Smooth muscle cell (in vitro differentiated cells): ENCODE results near the gene MC2R. TPM values are rescaled to one million over a fixed set of nuclear protein-coding genes. Genes with fewer than 3 reads are reported as not detected.

Experiments
- DNase-seq: peaks from one replicate; lab custom pipeline; 2025; ENCODE audit not compliant: unreplicated experiment; lab: John Stamatoyannopoulos, UW
- H2AFZ ChIP-seq: fragments of 200-600 bp; sonication (generic); 2 replicates; pipeline ENCODE4 v1.6.0; 2016; ENCODE audit warnings: antibody characterized with exemption, low read depth, mild to moderate bottlenecking
- H3F3A ChIP-seq: fragments of 200-600 bp; sonication (generic); 2 replicates; pipeline ENCODE4 v1.6.0; 2017; ENCODE audit warnings: antibody characterized with exemption, low read depth
- H3K27ac ChIP-seq: fragments of 200-600 bp; sonication (generic); 2 replicates; pipeline ENCODE4 v1.5.1; 2016; ENCODE audit warnings: low read depth, mild to moderate bottlenecking
- H3K27me3 ChIP-seq: fragments of 200-600 bp; sonication (generic); 2 replicates; pipeline ENCODE4 v1.6.1; 2016; ENCODE audit warnings: low read depth, mild to moderate bottlenecking
- H3K36me3 ChIP-seq: fragments of 200-600 bp; sonication (generic); 2 replicates; pipeline ENCODE4 v1.5.1; 2016; ENCODE audit warnings: low read depth
- H3K4me1 ChIP-seq: fragments of 200-600 bp; sonication (generic); 2 replicates; pipeline ENCODE4 v1.5.1; 2016; ENCODE audit warnings: low read depth
- H3K4me2 ChIP-seq: fragments of 200-600 bp; sonication (generic); 2 replicates; pipeline ENCODE4 v1.6.0; 2016; ENCODE audit warnings: mild to moderate bottlenecking
- H3K4me3 ChIP-seq: fragments of 200-600 bp; sonication (generic); 2 replicates; pipeline ENCODE4 v1.5.1; 2016; ENCODE audit warnings: mild to moderate bottlenecking
- H3K79me2 ChIP-seq: fragments of 200-600 bp; sonication (generic); 2 replicates; pipeline ENCODE4 v1.6.0; 2016; ENCODE audit warnings: low read depth, mild to moderate bottlenecking
- H3K9ac ChIP-seq: fragments of 200-600 bp; sonication (generic); 2 replicates; pipeline ENCODE4 v1.6.0; 2016; ENCODE audit warnings: low read depth
- H3K9me3 ChIP-seq: fragments of 200-600 bp; sonication (generic); replicated peaks from 2 replicates; pipeline ENCODE4 v1.5.1; 2016; ENCODE audit warnings: low read depth
- H4K20me1 ChIP-seq: fragments of 200-600 bp; sonication (generic); 2 replicates; pipeline ENCODE4 v1.6.0; 2016; ENCODE audit warnings: low read depth
- CTCF ChIP-seq: fragments of 200-600 bp; sonication (generic); IDR thresholded peaks from 2 replicates; pipeline ENCODE4 v1.5.1; 2017; ENCODE audit warnings: borderline replicate concordance, mild to moderate bottlenecking, antibody characterized with exemption; ENCODE audit not compliant: insufficient read depth, poor library complexity, severe bottlenecking
- WGBS: methylation state at CpG from one replicate; pipeline ENCODE4 v1.1.7; 2016; ENCODE audit warnings: low lambda C conversion rate; 5-methylcytosine and 5-hydroxymethylcytosine counted together
- polyA plus RNA-seq: library from polyadenylated mRNA; unstranded; fragments of >200 nt; fragmentation: Nextera tagmentation; extraction: Ambion mirVana; gene quantifications from 2 replicates; pipeline ENCODE4 v1.2.1, GENCODE V29; 2016
- total RNA-seq: library from RNA; depleted of rRNA; stranded (reverse); fragments of >200 nt; gene quantifications from 2 replicates; pipeline ENCODE4 v1.2.3, GENCODE V29; 2014

MC2R gene
- total and polyA plus RNA-seq, 2 experiments from 2014 or later, result not detected

GRCh38 chr18:13892098-13892497, 23.2 kb downstream of the MC2R start:
- H3K4me3 ChIP-seq, result no peak overlapping the region
- no peak overlapping the region for H2AFZ ChIP-seq
- no peak for TF ChIP-seq CTCF
- H3F3A ChIP-seq, result no peaks in the 10 kb centered on the region
- H3K27me3 ChIP-seq, result no peaks in the 10 kb centered on the region
- no peak overlapping the region for H3K9ac ChIP-seq
- no peak overlapping the region for H3K27ac ChIP-seq
- H3K79me2 ChIP-seq, result no peaks in the 10 kb centered on the region
- no peaks in the 10 kb centered on the region for H3K36me3 ChIP-seq
- no peak overlapping the region for H3K4me2 ChIP-seq
- WGBS, result 90% methylated on average over 5 of the region's 5 CpGs
- H4K20me1 ChIP-seq, result no peaks in the 10 kb centered on the region
- H3K9me3 ChIP-seq, result no peaks in the 10 kb centered on the region
- H3K4me1 ChIP-seq, result peaks cover 4% of the 10 kb centered on the region
- no peak for DNase-seq

DNA sequence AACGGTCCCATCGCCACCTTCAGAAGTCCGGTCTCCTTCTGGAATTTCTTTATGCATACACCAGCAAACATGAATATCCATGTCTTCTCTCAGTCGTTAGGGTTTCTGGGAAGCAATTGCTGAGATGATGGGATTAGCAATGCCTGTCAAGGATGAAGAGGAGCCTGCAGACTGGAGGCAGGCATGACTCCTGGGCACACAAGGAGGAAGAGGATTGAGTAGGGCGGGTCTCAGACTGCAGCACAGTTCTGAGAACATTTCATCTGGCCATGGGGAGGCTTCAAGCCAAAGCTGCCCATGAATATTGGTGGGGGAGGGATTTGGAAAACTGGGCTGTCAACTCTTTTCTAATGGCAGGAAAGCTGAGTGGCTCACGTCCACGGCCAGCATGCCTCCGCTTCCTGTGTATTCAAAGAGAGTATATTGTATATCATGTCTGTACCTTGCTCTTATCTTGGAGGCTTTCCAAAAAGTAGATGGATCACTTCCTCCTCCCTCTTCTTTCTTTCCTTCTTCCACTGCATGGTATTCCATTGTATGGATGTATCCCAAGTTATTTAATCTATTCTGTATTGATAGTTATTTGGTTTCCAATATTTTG, 24.5 kb downstream of the MC2R start:
- no peak overlapping the region for H2AFZ ChIP-seq
- H3K9me3 ChIP-seq, result no peaks in the 10 kb centered on the region
- H3K4me2 ChIP-seq, result peak overlapping the region; percentile 69
- no peak for DNase-seq
- peak overlapping the region; percentile 70 for H3K27ac ChIP-seq
- no peak overlapping the region for H3K4me3 ChIP-seq
- peaks cover 4% of the 10 kb centered on the region for H3K4me1 ChIP-seq
- no peaks in the 10 kb centered on the region for H3F3A ChIP-seq
- H3K79me2 ChIP-seq, result no peaks in the 10 kb centered on the region
- TF ChIP-seq CTCF, result no peak
- no peak overlapping the region for H3K9ac ChIP-seq
- no peaks in the 10 kb centered on the region for H4K20me1 ChIP-seq
- 84% methylated on average over 8 of the region's 8 CpGs for WGBS
- H3K27me3 ChIP-seq, result no peaks in the 10 kb centered on the region
- no peaks in the 10 kb centered on the region for H3K36me3 ChIP-seq

DNA sequence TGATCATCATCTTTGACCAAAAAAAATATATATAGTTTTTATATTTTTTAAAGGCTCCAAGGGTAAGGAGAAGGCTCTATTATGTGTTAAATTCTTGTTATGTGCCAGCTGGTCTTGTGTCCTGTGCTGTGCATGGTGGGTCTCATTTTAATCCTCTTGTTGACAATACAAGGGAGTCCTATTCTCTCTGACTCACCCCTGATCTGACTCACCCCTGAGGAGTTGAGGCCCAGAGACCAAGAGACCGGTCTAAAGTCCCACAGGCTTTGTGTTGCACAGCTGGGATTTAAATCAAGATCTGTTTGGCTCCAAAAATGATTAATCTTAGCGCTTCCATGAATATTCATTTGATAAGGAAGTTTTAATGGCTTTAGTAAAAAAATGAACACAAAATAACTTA, 25.7 kb downstream of the MC2R start:
- Histone ChIP-seq H4K20me1 (no peaks in the 10 kb centered on the region), H3K9ac (no peak overlapping the region), H3K27me3 (no peaks in the 10 kb centered on the region), H2AFZ (no peak overlapping the region), H3K4me3 (no peak overlapping the region), H3K36me3 (no peaks in the 10 kb centered on the region), H3K79me2 (no peaks in the 10 kb centered on the region), H3K9me3 (no peaks in the 10 kb centered on the region), H3K27ac (peak overlapping the region; percentile 70), H3F3A (no peaks in the 10 kb centered on the region), H3K4me1 (peaks cover 4% of the 10 kb centered on the region), H3K4me2 (peak overlapping the region; percentile 69)
- whole genome bisulfite sequencing, result 20% methylated on average over 2 of the region's 2 CpGs
- DNase-seq, result no peak
- TF ChIP-seq CTCF, result no peak

DNA sequence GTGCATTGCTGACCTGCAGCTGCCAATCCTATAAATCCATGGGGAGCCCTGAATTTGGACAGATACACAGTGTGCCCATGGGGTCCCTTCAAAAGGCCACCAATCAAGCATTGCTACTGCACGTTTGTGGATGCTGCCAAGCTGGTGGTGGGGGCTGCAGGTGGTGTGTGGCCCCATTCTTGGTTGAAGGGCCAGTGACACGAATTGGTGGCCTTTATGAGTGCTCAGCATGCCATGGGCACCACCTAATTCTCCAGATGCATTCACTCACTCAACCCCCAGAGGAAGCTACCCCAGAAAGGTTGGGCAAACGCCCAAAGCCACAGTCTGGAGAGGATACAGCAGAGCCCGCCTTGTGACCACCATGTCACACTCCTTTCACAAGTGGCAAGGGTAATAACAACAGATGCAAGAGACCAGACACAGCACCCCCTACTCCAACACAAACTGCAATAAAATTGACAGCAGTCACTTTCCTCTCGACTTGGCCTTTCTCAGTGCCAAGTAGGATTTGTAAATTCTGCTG, 27.1 kb downstream of the MC2R start:
- Histone ChIP-seq H3F3A (no peaks in the 10 kb centered on the region), H3K27me3 (peaks cover 3% of the 10 kb centered on the region), H3K4me3 (no peak overlapping the region), H3K4me1 (peaks cover 4% of the 10 kb centered on the region), H2AFZ (no peak overlapping the region), H3K9ac (no peak overlapping the region), H3K27ac (no peak overlapping the region), H3K79me2 (no peaks in the 10 kb centered on the region), H3K9me3 (no peaks in the 10 kb centered on the region), H3K4me2 (no peak overlapping the region), H3K36me3 (no peaks in the 10 kb centered on the region), H4K20me1 (no peaks in the 10 kb centered on the region)
- TF ChIP-seq CTCF, result no peak
- no peak for DNase-seq
- WGBS, result 90% methylated on average over 5 of the region's 5 CpGs
